Measurements from ENCODE around the gene RLN1. TPM values are rescaled to one million over a fixed set of nuclear protein-coding genes. Genes with fewer than 3 reads are reported as not detected.

Gene RLN1
- total RNA-seq, 1 donor from 2014 or later, result not detected

GRCh38 chr9:5355226-5355625, 15.6 kb upstream of the RLN1 start:
- H3K4me1 Mint-ChIP-seq (ENCODE audit: low read depth, unreplicated experiment), result peaks cover 11% of the 10 kb centered on the region
- H3K4me1 ChIP-seq (ENCODE audit: insufficient read depth, low read length), result no peaks in the 10 kb centered on the region
- peaks cover 4% of the 10 kb centered on the region for H3K36me3 ChIP-seq (ENCODE audit: insufficient read depth, low read length)
- H3K27me3 ChIP-seq (ENCODE audit: insufficient read depth, low read length), result no peaks in the 10 kb centered on the region
- H3K36me3 Mint-ChIP-seq (ENCODE audit: low read depth, unreplicated experiment), result no peaks in the 10 kb centered on the region
- no peak overlapping the region for H3K4me3 Mint-ChIP-seq (ENCODE audit: unreplicated experiment)
- FAIRE-seq (no peak), DNase-seq (ENCODE audit: low read depth) (no peak)
- no peak overlapping the region for H3K27ac ChIP-seq (ENCODE audit: low read depth, low read length)
- peaks cover 4% of the 10 kb centered on the region for H3K9me3 Mint-ChIP-seq (ENCODE audit: unreplicated experiment)
- no peak overlapping the region for H2AFZ ChIP-seq (ENCODE audit: low read depth, low read length)
- no peak overlapping the region for H3K27ac Mint-ChIP-seq (ENCODE audit: unreplicated experiment)
- no peak overlapping the region for H3K4me2 ChIP-seq (ENCODE audit: low read length)
- H3K79me2 ChIP-seq (ENCODE audit: insufficient read depth, low read length), result no peaks in the 10 kb centered on the region
- no peaks in the 10 kb centered on the region for H4K20me1 ChIP-seq (ENCODE audit: insufficient read depth, low read length)
- H3K4me3 ChIP-seq (ENCODE audit: insufficient read depth, low read depth, low read length), result no peak overlapping the region
- H3K27me3 Mint-ChIP-seq (ENCODE audit: low read depth, unreplicated experiment), result peaks cover 2% of the 10 kb centered on the region
- TF ChIP-seq EZH2 (IDR thresholded peaks at IDR 0.05; ENCODE audit: insufficient read depth, low read length), result no peak
- TF ChIP-seq CTCF (IDR thresholded peaks at IDR 0.05; ENCODE audit: insufficient read depth, low read depth, low read length), result no peak
- no peak overlapping the region for H3K9ac ChIP-seq (ENCODE audit: low read length)
- H3K9me3 ChIP-seq (ENCODE audit: insufficient read depth, low read depth, low read length), result no peaks in the 10 kb centered on the region

- H3K9ac ChIP-seq (ENCODE audit: low read length), result no peak overlapping the region
- Mint-ChIP-seq H3K27ac (ENCODE audit: unreplicated experiment) (no peak overlapping the region), H3K9me3 (ENCODE audit: unreplicated experiment) (peaks cover 6% of the 10 kb centered on the region), H3K4me1 (ENCODE audit: low read depth, unreplicated experiment) (peaks cover 11% of the 10 kb centered on the region), H3K27me3 (ENCODE audit: low read depth, unreplicated experiment) (peaks cover 2% of the 10 kb centered on the region), H3K36me3 (ENCODE audit: low read depth, unreplicated experiment) (no peaks in the 10 kb centered on the region), H3K4me3 (ENCODE audit: unreplicated experiment) (no peak overlapping the region)
- H3K4me3 ChIP-seq (ENCODE audit: insufficient read depth, low read depth, low read length), result no peak overlapping the region
- H3K79me2 ChIP-seq (ENCODE audit: insufficient read depth, low read length), result no peaks in the 10 kb centered on the region
- no peak overlapping the region for H3K27ac ChIP-seq (ENCODE audit: low read depth, low read length)
- no peaks in the 10 kb centered on the region for H3K27me3 ChIP-seq (ENCODE audit: insufficient read depth, low read length)
- no peak overlapping the region for H3K4me2 ChIP-seq (ENCODE audit: low read length)
- FAIRE-seq, result no peak
- no peak for TF ChIP-seq CTCF (IDR thresholded peaks at IDR 0.05; ENCODE audit: insufficient read depth, low read depth, low read length)
- no peak for TF ChIP-seq EZH2 (IDR thresholded peaks at IDR 0.05; ENCODE audit: insufficient read depth, low read length)
- no peaks in the 10 kb centered on the region for H3K4me1 ChIP-seq (ENCODE audit: insufficient read depth, low read length)
- DNase-seq (ENCODE audit: low read depth), result no peak
- H3K9me3 ChIP-seq (ENCODE audit: insufficient read depth, low read depth, low read length), result no peaks in the 10 kb centered on the region
- H2AFZ ChIP-seq (ENCODE audit: low read depth, low read length), result no peak overlapping the region
- H4K20me1 ChIP-seq (ENCODE audit: insufficient read depth, low read length), result no peaks in the 10 kb centered on the region
- peaks cover 4% of the 10 kb centered on the region for H3K36me3 ChIP-seq (ENCODE audit: insufficient read depth, low read length)
Measured at GRCh38 chr9:5354184-5354583, 14.5 kb upstream of the RLN1 start.

GRCh38 chr9:5352637-5353248, 13.1 kb upstream of the RLN1 start:
- no peak overlapping the region for H3K4me3 Mint-ChIP-seq (ENCODE audit: unreplicated experiment)
- H3K9me3 ChIP-seq (ENCODE audit: insufficient read depth, low read depth, low read length), result no peaks in the 10 kb centered on the region
- no peak overlapping the region for H3K4me3 ChIP-seq (ENCODE audit: insufficient read depth, low read depth, low read length)
- FAIRE-seq (no peak), DNase-seq (ENCODE audit: low read depth) (no peak)
- H3K27ac ChIP-seq (ENCODE audit: low read depth, low read length), result no peak overlapping the region
- H3K36me3 Mint-ChIP-seq (ENCODE audit: low read depth, unreplicated experiment), result no peaks in the 10 kb centered on the region
- no peaks in the 10 kb centered on the region for H3K79me2 ChIP-seq (ENCODE audit: insufficient read depth, low read length)
- peaks cover 10% of the 10 kb centered on the region for H3K4me1 Mint-ChIP-seq (ENCODE audit: low read depth, unreplicated experiment)
- peaks cover 2% of the 10 kb centered on the region for H3K27me3 Mint-ChIP-seq (ENCODE audit: low read depth, unreplicated experiment)
- no peaks in the 10 kb centered on the region for H3K27me3 ChIP-seq (ENCODE audit: insufficient read depth, low read length)
- H2AFZ ChIP-seq (ENCODE audit: low read depth, low read length), result no peak overlapping the region
- TF ChIP-seq EZH2 (IDR thresholded peaks at IDR 0.05; ENCODE audit: insufficient read depth, low read length) (no peak), CTCF (IDR thresholded peaks at IDR 0.05; ENCODE audit: insufficient read depth, low read depth, low read length) (no peak)
- H3K9me3 Mint-ChIP-seq (ENCODE audit: unreplicated experiment), result peaks cover 6% of the 10 kb centered on the region
- H3K9ac ChIP-seq (ENCODE audit: low read length), result no peak overlapping the region
- H3K4me1 ChIP-seq (ENCODE audit: insufficient read depth, low read length), result no peaks in the 10 kb centered on the region
- no peak overlapping the region for H3K27ac Mint-ChIP-seq (ENCODE audit: unreplicated experiment)
- no peak overlapping the region for H3K4me2 ChIP-seq (ENCODE audit: low read length)
- H3K36me3 ChIP-seq (ENCODE audit: insufficient read depth, low read length), result peaks cover 4% of the 10 kb centered on the region
- no peaks in the 10 kb centered on the region for H4K20me1 ChIP-seq (ENCODE audit: insufficient read depth, low read length)

All from astrocyte (in vitro differentiated cells and primary cell).